ENCODE results near the gene POLN.
"Not testable (repeated sequence)": the region's sequence is repeated elsewhere in the genome, so short reads cannot be mapped to it uniquely, and the experiment has no call there.

POLN gene

GRCh38 chr4:2049811-2050210, 192.1 kb downstream of the POLN start:
- no peak for DNase-seq

GRCh38 chr4:2049381-2049780, 192.5 kb downstream of the POLN start:
- no peak for DNase-seq

DNA sequence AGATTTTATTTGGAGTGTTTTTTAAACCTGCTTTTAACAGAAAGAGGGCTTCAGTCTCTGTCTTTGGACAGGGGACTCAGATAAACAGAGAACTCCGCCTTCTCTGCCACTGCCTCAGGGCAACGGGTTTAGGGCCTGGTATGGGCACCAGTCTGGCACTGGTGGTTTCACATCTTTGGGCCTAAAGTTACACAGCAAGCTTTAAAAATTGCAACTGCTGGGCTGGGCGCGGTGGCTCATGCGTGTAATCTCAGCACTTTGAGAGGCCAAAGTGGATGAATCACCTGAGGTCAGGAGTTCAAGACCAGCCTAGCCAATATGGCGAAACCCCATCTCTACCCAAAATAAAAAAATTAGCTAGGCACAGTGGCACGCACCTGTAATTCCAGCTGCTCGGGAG, 193.1 kb downstream of the POLN start:
- no peak for DNase-seq

- no peak for DNase-seq
Observed at GRCh38 chr4:2047781-2048581, 193.9 kb downstream of the POLN start.

DNA sequence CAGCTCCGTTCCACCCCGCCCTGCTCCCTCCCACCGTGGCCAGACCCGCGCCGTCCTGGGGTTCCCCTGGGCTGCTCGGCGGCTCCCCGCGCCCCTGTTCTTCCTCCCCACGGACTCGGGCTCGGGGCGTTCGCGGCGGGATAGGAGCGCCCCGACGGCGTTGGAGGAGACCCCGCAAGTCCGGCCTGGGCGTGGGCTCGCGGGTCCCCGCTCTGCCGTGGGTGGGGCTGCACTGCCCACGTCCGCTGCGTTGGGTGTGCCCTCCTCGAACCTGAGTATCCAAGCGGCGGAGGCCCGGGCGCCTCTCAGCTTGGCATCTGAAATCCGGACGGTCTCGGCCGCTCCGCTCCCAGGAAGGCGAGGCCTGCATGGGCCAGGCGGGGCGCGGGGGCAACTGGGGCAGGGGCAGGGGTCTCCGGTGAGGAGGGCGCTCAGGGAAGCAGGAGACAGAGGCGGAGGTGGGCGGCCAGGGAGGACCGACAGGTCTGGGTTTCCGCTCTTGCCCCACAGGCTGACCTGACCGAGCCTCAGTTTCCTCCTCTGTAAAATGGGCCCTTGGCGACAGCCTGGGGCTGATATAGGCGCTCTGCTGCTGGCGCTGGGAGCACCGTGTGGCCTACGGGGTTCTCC, 194.8 kb downstream of the POLN start:
- DNase-seq: no peak

- no peak for DNase-seq
Observed at GRCh38 chr4:2046031-2046961, 195.6 kb downstream of the POLN start.

- DNase-seq: no peak
Observed at GRCh38 chr4:2045518-2045951, 196.4 kb downstream of the POLN start.

DNA sequence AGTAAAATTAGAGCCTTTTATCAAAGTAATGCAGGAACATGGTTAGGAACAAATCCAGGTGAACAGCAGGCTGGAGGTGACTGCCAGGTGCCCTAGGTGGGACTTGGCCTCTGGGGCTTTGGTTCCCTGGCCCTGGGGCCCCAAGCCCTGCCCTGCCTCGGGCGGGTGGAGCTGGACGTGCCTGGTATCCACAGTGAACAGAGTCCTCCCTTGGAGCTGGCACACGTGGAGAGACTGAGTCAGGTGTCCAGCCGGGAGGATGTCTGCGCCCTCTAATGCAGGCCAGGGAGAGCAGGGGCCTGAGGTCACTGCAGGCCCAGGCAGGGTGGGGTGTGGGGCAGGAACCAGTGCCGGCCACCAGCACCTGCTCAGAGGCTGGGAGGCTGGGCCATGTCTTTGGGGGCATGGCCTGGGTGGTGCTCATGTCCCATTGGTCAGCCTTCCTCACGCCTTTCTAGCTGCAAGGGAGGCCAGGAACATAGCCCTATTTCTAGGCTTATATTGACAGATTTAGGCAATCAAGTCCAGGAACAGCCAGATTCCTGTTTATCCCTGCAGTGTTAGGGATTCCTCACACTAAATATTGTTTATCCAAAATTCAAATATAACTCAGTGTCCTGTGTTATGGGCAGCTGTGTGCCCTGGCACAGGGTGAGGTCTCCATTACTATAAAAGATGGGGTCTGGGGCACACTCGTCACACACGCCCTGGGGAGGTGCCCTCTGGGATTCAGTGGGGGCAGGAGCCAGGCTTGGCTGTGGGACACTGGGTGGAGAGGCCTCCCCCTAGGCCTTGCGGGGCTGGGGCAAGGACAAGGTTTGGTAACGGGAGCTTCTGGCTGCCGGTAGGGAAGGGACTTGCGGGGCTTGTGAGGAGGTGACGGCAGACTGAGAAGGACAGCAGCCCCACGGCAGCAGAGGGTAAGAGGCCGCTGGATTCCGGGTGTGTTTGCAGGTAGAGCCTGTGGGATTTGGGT, 197.1 kb downstream of the POLN start:
- no peak for DNase-seq

DNA sequence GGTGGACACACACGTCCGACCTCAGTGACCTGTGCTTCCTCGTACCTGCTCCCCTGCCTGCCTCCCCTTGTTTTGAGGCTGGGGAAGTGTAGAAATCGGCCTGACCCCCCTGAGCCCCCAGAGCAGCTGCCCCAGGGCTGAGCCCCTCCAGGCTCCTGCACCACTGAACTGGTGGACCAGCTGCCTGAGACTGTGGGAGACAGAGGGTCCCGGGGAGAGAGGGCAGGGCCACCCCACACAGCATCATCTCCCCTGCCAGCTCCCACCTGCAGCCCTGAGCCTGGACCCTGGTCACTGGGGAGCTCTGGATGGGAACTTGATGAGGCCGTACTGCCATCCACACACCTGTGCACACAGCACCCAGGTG, 197.8 kb downstream of the POLN start:
- DNase-seq: no peak

DNA sequence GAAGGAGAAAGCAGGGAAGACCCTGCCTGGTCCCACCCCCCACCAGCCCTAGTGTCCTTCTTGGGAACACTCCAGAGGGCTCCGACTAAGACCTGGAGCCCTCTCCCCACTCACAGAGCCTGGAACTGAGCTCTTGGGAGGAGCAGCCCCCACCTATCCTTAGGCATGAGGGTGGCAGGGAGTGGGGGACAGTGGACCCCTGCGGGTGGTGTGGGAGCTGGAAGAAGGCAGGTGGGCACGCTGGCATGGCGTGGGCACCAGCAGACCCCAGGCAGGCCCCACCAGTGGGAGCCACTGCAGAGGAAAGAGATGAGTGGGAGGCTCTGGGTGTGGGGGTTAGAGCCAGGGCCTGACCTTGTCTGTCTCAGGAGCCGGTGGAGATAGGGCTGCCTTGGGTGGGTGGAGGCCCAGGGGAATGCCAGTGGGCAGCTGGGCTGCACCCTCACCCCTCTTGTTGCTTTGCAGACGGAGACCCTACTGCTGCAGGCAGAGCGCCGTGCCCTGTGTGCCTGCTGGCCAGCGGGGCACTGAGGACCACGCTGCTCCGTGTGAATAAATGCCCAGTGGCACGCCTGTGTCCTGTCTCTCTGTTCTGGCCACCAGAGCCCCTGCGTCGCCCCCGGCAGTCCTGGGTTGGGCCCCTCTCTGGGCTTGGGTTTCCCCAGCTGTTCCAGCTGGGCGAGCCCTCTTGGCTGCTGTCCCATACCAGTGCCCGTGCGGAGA, 198.4 kb downstream of the POLN start:
- DNase-seq: no peak

GRCh38 chr4:2042947-2043395, 198.9 kb downstream of the POLN start:
- no peak for DNase-seq

DNA sequence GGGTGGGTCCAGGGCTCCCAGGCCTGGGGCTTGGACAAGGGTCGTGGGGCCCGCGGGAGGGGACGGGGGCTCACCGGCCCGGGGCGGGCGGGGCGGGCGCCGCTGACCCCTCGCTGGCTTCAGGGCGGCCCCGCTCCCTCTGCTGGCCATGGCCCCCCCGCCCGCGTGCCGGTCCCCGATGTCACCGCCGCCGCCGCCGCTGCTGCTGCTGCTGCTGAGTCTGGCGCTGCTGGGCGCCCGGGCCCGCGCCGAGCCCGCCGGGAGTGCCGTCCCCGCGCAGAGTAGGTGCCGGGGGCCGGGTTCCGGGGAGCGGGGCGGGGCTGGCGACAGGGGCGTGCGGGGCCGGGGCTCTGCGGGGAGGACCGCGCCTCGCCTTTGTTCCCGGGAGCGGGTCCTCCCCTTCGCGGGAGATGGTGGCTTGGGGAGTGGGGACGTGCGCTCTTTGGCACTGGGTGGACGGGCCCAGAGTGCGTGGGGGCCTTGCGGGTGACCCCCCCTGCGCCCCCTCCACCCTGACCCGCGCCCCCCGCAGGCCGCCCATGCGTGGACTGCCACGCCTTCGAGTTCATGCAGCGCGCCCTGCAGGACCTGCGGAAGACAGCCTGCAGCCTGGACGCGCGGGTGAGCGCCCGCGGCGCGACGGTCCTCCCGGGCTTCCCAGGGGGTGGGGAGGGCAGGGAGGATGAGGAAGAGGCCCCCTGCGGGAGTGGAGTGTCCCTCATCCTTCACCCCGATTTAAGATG, 199.5 kb downstream of the POLN start:
- DNase-seq: no peak

- DNase-seq: peak; percentile 68
Observed at GRCh38 chr4:2041239-2042130, 200.4 kb downstream of the POLN start.

DNA sequence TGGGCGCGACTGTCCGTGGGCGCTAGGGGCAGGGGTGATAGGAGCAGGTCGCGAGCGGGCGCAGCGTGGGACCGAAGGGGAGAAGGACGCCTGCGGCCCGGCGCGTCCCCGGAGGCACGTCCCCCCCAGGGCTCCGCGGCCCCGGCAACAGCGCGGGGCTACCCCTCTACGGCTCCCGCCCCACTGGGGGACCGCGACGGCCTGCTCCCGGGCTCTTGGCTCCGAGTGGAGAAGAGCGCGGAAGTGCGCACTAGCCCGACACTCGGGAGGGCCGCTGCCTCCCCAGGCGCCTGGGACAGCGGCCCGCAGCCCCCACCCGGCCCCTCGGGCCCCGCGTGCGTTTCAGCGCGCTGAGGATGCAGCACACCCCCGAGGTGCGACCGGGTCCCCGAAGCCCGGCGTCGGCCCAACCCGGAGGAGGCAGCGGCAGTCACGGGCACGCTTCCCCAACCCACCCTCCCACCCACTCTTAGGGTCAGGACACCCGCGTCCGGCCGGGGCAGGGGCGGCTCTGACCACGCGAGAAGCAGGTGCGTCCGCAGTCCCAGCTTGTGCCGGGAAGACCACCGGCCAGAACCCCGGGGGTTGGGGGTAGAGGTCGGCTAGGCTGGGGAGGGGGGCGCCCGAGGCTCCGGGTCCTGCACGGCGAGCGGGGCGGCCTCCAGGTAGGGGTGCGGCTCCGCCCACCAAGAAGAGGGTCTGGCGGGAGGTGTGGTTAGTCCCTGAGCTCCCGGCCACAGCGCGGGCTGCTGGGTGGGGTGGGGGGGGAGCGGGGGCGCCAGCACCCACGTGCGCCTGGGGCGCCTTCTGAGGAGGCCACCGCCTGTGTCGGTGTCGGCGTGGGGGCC, 201.3 kb downstream of the POLN start:
- no peak for DNase-seq

GRCh38 chr4:2036866-2037265, 205.1 kb downstream of the POLN start:
- no peak for DNase-seq

- no peak for DNase-seq
Observed at GRCh38 chr4:2036327-2036726, 205.6 kb downstream of the POLN start.

GRCh38 chr4:2031161-2031560, 210.8 kb downstream of the POLN start:
- DNase-seq: not testable (repeated sequence)

GRCh38 chr4:2027120-2027519, 214.8 kb downstream of the POLN start:
- DNase-seq: not testable (repeated sequence)

GRCh38 chr4:2025817-2026216, 216.1 kb downstream of the POLN start:
- DNase-seq: no peak
